NCI-H128 (cell line): ENCODE results near the gene CTCFL.
"Not testable (repeated sequence)": the region's sequence is repeated elsewhere in the genome, so short reads cannot be mapped to it uniquely, and the experiment has no call there.

Experiments
- DNase-seq: peaks from one replicate; lab custom pipeline; 2025; ENCODE audit not compliant: unreplicated experiment; lab: John Stamatoyannopoulos, UW

The CTCFL gene

DNA sequence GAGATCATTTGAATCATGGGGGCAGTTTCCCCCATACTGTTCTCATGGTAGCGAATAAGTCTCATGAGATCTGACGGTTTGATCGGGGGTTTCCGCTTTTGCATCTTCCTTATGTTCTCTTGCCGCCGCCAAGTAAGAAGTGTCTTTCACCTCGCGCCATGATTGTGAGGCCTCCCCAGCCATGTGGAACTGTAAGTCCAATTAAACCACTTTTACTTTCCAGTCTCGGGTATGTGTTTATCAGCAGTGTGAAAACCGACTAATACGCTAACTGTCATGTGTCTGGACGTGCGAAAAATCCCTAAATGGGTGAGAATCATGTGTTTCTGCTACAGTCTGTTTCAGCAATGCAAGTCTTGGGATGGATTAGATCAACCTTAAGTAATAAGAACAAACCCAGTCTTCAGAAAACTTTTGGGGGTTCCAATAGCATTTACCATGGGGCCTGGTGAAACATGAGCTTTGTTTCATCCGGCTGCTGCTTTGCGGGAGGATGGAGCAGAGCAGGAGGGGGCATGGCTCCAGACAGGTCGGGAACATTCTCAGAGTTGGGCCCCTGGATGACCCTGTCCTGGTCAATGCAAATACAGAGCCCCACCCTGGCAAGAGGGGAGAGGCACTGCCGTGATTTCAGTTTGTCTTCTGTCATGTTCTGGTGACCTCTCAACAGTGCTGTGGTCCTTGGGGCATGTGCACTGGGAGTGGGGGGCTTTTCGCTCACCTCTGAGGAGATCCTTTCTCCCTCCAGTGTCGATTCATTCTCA lies 41.5 kb downstream of the CTCFL start:
- no peak for DNase-seq

DNA sequence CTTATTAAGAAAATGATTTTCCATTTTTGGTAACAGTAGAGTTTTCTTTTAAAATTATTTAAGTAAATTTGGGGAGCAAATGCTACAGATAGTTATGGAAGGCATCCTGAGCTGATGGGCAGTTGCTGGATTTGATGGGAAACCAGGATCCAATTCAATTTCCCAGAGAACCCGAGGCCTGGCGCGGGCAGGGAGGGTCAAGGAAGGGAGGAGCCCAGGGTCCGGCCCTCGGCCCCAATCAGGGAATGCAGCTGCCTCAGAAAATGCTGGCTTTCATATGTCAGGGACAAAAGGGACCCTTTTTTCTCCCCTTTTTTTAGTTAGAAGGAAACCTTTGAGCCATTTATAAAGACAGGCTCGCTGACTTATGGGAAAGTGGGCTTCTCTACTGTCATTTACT lies 42.1 kb downstream of the CTCFL start:
- DNase-seq = no peak

DNA sequence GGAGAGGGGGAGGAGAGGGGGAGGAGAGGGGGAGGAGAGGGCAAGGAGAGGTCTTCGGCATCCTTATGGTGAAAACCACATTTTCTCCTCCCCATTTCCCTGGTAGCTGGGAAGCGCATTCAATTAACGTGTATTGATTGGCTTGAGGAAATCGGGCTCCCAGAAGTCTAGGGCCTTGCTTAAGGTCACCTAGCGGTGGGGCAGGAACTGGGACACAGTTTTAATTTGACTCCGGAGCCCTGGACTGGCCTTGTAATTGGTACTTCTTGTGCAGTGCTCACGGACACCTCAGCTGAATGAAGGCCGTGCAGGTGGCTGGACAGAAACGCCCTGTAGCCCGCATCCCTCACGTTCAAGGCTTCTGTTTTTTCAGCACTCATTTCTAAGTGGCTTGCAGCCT lies 42.8 kb downstream of the CTCFL start:
- DNase-seq = no peak

DNA sequence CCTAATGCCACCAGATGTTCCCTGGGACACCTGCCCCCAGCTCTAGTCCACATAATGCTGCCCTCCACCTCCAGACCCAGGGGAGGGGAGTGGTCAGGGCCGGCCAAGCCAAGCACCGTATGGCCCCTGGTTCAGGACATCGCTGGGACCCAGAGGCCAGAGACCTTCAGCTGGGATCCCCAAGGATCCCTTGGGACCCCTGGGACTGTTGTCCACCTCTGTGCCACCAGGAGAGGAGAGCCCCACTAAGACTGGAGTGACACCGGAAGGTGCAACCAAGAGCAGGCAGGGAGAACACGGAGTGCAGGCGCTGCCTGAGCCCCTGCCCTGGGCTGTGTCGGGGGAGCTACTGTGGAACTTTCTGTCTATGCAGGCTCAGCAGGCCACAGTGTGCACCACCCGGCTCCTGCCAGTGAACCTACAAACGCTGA lies 43.6 kb downstream of the CTCFL start:
- no peak for DNase-seq

DNA sequence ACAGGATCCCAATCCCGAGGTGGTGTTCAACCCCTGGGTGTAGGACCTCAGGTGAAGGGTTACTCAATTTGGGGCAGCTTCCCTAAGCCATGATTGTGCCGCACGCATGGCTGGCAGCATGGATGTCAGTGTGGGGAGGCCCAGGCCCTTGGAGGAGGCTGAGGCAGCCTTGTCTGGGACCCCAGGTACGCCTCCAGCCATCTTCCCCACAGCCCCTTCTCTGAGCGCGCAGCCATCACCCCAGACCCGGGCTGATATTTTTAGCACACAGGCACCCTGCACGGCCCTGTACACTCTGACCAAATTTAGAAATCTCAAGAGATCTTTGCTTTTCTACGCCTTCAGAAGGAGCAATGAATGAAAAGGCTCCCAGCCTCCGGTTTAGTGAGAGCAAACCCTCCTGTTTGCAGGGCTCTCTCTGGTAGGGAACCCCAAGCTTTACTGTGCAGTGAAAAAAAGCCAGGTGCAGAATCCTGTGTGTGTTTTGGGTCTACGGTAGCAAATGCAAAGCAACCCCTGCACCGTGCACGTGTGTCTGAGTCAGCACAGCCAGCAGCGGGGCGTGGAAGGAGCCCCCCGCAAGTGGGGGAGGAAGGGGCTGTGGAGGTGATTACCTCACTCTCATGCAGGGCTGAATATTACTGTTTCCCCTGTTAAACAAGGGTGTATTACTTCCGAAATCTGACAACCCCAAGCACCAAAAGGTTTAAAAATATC lies 44.3 kb downstream of the CTCFL start:
- no peak for DNase-seq

DNA sequence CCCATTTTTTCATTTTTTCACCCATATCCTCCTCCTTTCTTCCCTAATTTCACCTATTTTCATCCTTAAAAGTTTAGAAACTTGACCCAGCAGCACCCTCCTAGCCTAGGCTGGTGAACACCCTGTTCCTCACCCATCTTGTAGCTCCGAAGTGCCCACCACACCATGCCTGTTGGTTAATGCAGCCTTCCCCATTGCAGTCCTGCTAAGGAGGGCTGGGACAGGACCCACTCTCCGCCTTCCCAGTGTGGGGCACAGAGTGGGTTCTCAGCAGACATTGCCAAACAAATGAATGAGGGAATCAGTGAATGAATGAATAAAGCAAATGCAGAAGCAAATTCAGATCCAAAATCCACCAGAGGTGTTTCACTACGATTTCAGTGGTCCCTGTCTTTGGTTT lies 45.7 kb downstream of the CTCFL start:
- no peak for DNase-seq

DNA sequence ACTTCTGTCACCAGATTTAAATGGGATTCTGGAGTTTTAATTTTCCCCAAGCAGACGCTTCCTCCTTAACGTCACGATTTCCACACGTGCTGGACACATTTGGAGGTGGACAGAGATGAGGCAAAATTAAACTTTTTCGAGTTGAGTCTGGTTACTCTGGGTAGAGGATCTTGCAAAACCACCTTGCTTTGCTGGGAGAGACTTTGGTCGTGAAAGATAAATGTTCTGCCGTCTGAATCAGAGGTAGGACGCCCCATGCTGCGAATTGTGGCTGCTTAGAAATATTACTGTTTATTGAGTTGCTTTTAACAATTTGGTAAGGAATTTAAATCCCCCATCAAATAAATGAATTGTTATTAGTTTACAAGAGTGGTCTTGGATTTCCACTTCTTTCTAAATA lies 46.8 kb downstream of the CTCFL start:
- DNase-seq = no peak

DNA sequence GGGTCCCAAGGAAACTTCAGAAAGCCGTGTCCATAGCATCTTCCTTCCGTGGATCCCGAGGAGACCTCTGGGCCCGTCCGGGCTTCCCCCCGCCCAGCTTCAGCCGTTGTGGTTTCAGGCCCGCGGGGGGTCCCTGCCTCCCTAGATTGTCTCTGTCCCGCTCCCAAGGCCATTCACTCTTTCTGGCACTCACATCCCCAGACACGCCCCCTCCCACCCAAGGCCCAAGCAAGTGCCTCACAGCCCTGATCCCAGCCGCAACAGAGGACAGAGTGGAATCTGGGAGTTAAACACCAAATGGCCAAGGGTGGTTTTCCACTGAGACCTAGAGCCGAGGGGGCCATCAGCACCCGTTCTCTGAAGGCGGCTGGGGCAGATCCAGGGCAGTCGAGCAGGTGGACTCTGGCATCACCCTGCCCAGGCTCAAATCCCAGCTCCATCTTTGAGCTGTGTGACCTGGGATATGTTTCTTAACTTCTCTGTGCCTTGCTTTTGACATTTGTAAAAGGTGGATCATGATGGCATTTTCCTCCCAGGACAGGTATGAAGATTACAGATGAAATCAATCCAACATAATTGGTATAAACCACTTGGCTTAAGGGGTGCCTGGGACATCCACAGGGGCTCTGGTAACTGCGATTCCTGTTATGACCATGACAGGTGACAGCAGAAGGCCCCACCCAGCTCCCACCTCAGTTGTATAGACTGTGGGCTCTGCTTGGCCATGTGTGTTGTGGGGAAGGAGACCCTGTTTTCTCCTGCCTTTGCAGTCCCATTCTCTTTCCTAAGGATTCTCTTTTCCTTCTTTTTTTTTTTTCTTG lies 48.1 kb downstream of the CTCFL start:
- DNase-seq = no peak

DNA sequence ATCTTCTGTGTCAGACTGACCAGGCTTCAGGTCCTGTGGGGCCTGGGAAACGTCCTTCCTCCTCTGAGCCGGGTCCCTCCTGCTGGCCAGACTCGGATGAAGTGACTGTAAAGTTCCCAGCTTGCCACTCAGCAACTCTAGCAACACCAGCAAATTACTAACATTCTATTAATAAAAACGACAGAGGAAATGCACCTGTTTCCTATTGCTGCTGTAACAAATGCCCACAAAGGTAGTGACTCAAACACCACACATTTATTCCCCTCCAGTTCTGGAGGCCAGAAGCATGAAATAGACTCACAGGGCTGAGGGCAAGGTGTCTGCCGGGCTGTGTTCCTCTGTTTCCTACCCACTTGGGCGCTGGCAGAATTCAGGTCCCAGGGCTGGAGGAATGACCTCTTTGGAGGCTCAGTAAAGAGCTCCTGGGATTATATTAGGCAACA lies 48.8 kb downstream of the CTCFL start:
- DNase-seq = no peak

DNA sequence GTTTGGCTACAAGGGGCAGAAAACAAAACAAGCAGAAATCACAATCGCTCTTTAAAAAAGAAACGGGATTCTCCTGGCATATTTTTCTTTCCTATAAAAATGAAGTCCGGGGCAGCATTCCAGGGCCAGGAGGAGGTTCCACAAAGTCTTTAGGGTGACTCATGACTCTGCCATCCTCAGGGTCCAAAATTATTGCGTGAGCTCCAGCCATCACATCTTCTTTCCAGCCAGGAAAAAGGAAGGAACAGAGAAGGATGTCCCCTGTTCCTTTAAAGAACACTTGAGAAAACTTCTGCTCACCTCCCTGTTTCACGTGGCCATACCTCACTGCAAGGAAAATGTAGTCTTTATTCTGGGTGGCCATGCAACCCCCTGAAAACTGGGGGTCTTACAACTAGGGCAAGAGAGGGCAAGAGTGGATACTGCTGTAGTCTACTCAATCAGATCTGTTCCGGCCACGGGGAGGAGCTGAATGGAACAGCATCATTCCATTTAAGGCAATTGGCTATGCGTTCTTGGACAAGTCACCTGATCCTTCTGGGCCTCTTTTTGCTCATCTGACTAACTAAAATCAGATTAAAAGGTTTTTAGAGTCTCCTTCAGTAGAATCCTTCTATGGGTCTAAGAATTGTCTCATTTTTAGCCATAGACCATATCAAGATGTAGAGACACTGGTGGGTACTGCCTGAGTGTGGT lies 49.4 kb downstream of the CTCFL start:
- DNase-seq = no peak

DNA sequence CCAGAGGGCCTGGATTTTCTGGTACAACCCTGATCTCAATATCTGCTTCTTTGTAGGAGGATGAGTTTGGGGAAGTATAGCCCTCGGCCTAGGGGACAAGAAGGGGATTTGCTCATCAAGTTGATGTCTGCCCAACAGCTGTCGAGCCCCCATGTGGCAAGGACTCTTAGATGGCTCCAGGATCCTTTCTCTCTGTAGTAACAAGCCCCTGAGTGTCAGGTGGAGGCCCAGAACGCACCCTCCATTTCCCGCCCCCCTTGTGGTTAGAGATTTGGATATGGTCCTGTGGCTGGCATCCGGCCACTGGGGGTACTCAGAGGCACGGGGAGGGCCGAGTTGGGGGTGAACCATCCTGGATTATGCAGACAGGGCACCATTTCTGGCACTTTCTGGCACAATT lies 50.1 kb downstream of the CTCFL start:
- DNase-seq = no peak

DNA sequence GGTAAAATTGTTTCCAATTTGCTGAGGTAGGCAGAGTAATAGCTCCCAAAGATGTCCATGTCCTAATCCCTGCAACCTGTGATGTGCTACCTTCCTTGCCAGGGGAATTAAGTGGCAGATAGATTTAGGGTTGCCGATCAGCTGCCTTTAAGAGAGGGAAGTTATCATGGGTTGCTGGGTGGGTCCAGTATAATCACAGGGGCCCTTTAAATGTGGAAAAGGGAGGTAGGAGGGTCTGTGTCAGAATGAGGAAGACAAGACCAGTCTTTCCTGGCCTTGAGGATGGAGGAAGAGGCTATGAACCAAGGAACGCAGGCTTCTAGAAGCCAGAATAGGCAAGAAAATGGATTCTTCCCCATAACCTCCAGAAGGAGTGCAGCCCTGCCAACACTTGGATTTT lies 50.7 kb downstream of the CTCFL start:
- no peak for DNase-seq

DNA sequence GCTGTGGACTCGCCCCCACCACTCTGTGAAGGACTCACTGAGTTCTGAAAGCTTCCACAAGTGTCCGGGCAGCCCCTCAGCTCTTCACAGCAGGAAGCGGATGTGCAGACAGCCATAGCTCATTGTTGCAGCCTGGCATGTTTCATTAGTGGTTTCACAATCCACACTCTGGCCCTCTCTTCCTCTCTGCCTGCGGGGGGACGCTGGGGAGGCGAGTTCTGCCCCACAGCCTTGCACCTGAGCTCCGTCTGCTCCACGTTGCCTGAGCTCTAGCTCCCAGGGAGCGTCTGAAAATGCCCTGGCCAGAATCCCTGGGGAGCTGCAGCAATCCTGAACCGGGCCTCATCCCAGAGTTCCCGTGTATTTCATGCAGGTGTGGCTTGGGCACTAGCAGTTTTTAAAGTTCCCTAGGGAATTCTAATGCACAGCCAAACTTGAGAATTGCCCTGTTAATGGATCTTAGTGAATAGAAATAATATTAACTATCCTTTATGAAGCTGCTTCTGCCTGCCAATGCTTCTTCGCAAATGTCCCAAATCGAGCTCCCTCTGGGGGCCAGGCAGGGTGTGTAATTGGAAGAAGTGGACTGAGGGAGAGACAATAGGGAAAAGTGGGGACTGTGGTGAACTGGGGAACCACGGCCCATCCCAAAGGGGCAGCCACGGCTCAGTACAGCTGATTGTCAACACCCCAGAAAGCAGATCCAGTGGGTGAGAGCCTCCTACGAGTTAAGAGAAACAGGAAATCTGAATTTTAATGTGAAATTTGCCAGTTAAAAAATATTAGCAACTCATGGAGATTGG lies 51.5 kb downstream of the CTCFL start:
- DNase-seq = no peak

DNA sequence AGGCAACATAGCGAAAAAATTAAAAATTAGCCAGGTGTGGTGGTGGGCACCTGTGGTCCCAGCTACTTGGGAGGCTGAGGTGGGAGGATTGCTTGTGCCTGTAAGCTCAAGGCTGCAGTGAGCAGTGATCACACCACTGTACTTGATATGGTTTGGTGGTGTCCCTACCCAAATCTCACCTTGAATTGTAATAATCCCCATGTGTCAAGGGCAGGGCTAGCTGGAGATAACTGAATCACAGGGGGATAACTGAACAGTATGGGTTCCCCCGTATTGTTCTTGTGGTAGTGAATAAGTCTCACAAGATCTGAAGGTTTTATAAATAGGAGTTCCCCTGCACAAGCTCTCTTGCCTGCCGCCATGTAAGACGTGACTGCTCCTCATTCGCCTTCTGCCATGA lies 52.5 kb downstream of the CTCFL start:
- DNase-seq = not testable (repeated sequence)

DNA sequence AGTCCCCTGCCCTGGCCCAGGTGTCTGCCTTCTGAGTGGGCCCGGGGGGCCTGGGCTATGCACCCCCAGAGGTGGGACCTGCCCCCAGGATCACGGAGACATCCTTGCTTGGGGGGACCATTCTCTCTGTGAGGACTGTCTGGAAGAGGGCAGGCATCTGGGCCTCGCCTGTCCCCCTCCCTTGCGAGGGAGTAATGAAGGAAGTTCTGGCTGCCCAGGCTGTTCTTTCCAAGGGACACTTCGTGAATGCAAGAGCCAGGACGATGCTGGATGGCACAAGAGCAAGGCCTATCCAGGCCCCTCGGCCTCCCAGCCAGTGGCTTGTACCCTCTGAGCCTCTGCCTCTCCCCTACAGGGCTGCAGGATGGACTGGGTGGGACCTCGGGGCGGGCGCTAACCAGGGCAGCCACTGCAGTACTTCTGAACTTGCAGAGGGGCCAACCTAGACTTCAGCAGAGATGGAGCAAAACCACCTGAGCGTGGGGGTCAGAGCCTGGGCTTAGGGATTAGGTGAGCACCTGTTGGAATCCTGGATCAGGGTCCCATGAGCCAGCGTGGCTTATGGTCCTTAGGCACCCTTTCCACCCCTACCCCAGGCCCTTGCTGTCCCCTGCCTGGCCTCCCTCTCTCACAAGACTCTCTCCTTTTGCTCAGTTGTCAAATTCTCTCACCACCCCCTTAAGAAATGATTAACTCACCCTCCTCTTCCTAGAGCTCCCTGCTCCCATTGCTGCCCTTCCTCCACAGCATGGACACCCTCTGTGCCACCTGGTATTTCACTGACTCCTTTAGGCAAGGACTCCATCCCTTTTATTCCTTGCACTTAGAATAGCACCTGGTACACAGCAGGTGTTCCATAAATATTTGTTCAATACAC lies 53.2 kb downstream of the CTCFL start:
- DNase-seq = no peak

DNA sequence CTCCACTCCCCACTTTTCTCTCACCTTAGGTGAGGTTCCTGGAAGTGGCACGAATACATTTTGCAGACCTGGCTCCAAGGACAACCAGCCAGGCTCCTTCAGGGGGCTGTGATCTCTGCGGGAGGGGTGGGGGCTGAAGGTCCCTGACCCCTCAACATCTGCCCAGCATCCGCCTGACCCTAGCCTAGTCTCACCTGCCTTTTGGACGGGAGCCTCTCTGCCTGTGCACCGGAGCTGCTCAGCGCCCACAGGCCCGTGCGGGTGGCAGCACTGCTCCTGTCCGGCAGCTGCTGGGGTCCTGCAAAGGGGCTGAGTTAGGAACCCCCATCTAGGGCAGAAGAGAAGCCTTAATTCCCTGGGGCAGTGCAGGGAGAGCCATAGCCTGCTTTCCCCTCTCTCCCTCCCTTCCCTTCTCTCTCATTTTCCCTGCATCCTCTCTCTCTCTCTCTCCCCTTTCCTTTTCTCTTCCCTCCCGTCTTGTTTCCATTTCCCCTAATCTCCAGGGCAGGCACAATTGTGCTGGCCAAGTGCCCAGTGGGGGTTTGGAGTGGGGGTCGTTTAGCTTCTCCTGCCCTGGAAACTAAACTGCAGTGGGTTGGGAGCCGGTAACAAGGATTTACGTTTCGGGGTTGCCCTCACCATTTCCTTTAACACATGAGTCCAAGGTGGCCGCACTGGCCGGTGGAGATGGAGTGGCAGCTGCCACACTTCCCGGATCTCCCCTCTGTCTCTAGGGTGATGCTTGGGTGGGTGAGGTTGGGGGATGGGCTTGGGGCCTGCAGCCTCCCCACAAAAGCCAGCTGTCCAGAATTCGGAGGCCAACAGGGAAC lies 54.1 kb downstream of the CTCFL start:
- no peak for DNase-seq

DNA sequence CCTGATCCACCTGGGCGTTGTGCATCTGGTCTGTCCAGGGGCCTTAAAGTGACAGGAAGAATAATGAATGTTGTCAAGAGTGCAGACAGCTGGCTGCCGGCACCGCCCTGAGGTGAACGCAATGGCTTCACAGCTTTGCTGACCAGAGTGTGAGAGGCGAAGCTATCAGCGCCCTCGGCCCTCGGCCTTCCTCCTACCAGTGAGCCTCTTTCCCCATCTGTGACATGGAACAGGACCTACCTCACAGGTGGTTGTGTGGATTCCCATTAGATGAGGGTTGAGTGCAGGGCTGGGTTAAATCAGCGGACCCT lies 54.8 kb downstream of the CTCFL start:
- DNase-seq = no peak

DNA sequence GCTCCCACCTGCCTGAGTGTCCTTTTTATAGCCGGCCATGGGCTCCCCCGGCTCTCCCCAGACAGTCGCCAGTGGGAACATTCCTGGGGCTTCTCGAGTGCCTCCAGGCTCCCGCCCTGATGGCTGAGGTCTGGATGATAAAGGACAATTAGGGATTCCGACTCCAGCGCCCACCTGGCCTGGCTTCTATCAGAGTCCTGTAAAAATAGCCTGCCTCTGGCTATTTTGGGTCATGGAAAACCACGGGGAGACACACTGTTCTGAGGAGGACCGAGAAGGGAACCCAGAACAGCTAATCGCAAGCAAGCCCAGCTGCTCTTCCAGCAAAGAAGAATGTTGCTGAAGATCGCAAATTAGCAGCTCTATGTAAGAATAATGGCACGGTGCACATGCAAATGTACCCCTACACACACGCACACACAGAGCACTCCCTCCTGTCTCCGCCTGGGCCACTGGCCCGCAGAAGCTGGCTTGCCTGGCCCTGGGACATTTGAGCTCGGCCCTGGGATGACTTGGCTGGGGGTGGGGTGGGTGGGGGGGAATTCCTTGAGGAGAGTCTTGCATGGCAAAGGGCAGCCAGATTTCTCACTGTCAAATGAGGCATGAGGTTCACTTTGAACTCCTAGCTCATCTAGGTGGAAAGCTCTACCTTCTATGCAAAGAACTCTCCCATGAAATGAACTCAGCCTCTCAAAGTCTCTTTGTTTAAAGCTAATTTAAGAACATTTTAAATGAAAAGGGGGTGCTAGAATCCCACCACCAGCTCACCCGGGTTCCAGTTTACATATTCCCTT lies 55.3 kb downstream of the CTCFL start:
- no peak for DNase-seq
